Measurements from ENCODE around the gene LRRC36.

DNA sequence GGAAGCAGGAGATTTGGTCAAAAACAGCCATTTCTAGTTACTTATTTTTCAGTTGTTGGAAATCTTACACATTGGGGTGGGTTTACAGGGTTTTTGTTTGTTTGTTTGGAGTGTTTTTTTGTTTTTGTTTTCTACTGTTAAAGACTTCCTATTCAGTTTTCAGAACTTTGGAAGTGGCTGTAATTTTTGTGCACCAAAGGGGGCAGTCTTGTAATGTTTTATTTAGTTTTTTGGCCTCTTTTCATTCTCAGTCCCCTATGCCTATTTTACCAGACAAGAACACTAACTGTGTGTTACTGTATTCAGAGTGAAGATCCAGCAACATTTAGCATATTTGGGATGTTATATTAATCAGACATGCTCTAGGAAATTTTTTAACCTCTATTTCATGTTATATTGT is 46.0 kb downstream of the LRRC36 start:
- TF ChIP-seq KLF1 (tag by site-specific recombination; IDR thresholded peaks at IDR 0.05) (no peak), ZNF623 (tag by site-specific recombination; IDR thresholded peaks at IDR 0.05) (no peak), ZNF23 (tag by site-specific recombination; IDR thresholded peaks at IDR 0.05; ENCODE audit: borderline replicate concordance) (no peak), ZNF654 (tag by site-specific recombination; IDR thresholded peaks at IDR 0.05; ENCODE audit: low read depth) (peak; percentile 20; the same call in 1 of the 2 replicates), GFI1B (tag by site-specific recombination; IDR thresholded peaks at IDR 0.05) (no peak), BCL11B (tag by site-specific recombination; IDR thresholded peaks at IDR 0.05; ENCODE audit: low read depth) (no peak), ZNF777 (tag by site-specific recombination; IDR thresholded peaks at IDR 0.05; ENCODE audit: borderline replicate concordance) (no peak), ZSCAN4 (tag by site-specific recombination; IDR thresholded peaks at IDR 0.05) (no peak)
- TF ChIP-seq, protein P1, sequence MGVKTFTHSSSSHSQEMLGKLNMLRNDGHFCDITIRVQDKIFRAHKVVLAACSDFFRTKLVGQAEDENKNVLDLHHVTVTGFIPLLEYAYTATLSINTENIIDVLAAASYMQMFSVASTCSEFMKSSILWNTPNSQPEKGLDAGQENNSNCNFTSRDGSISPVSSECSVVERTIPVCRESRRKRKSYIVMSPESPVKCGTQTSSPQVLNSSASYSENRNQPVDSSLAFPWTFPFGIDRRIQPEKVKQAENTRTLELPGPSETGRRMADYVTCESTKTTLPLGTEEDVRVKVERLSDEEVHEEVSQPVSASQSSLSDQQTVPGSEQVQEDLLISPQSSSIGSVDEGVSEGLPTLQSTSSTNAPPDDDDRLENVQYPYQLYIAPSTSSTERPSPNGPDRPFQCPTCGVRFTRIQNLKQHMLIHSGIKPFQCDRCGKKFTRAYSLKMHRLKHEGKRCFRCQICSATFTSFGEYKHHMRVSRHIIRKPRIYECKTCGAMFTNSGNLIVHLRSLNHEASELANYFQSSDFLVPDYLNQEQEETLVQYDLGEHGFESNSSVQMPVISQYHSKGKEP (tag by site-specific recombination; IDR thresholded peaks at IDR 0.05) = no peak
- TF ChIP-seq, protein P2, sequence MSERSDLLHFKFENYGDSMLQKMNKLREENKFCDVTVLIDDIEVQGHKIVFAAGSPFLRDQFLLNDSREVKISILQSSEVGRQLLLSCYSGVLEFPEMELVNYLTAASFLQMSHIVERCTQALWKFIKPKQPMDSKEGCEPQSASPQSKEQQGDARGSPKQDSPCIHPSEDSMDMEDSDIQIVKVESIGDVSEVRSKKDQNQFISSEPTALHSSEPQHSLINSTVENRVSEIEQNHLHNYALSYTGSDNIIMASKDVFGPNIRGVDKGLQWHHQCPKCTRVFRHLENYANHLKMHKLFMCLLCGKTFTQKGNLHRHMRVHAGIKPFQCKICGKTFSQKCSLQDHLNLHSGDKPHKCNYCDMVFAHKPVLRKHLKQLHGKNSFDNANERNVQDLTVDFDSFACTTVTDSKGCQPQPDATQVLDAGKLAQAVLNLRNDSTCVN (tag by site-specific recombination; optimal IDR thresholded peaks at IDR 0.05) = no peak
- TF ChIP-seq, protein P3, sequence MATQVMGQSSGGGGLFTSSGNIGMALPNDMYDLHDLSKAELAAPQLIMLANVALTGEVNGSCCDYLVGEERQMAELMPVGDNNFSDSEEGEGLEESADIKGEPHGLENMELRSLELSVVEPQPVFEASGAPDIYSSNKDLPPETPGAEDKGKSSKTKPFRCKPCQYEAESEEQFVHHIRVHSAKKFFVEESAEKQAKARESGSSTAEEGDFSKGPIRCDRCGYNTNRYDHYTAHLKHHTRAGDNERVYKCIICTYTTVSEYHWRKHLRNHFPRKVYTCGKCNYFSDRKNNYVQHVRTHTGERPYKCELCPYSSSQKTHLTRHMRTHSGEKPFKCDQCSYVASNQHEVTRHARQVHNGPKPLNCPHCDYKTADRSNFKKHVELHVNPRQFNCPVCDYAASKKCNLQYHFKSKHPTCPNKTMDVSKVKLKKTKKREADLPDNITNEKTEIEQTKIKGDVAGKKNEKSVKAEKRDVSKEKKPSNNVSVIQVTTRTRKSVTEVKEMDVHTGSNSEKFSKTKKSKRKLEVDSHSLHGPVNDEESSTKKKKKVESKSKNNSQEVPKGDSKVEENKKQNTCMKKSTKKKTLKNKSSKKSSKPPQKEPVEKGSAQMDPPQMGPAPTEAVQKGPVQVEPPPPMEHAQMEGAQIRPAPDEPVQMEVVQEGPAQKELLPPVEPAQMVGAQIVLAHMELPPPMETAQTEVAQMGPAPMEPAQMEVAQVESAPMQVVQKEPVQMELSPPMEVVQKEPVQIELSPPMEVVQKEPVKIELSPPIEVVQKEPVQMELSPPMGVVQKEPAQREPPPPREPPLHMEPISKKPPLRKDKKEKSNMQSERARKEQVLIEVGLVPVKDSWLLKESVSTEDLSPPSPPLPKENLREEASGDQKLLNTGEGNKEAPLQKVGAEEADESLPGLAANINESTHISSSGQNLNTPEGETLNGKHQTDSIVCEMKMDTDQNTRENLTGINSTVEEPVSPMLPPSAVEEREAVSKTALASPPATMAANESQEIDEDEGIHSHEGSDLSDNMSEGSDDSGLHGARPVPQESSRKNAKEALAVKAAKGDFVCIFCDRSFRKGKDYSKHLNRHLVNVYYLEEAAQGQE (tag by site-specific recombination; IDR thresholded peaks at IDR 0.05) = no peak
- TF ChIP-seq, protein P4, sequence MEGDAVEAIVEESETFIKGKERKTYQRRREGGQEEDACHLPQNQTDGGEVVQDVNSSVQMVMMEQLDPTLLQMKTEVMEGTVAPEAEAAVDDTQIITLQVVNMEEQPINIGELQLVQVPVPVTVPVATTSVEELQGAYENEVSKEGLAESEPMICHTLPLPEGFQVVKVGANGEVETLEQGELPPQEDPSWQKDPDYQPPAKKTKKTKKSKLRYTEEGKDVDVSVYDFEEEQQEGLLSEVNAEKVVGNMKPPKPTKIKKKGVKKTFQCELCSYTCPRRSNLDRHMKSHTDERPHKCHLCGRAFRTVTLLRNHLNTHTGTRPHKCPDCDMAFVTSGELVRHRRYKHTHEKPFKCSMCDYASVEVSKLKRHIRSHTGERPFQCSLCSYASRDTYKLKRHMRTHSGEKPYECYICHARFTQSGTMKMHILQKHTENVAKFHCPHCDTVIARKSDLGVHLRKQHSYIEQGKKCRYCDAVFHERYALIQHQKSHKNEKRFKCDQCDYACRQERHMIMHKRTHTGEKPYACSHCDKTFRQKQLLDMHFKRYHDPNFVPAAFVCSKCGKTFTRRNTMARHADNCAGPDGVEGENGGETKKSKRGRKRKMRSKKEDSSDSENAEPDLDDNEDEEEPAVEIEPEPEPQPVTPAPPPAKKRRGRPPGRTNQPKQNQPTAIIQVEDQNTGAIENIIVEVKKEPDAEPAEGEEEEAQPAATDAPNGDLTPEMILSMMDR (tag by site-specific recombination; IDR thresholded peaks at IDR 0.05) = peak; percentile 41; the same call in 1 of the 2 replicates
